BLaER1 treated with 17β-estradiol and CSF1 and Interleukin-3, amounts not matched to agents 10 nM and 100 nM (cell line): ENCODE results near the gene GPR108.
A peak's percentile ranks its signal among the peaks of the same experiment; 100 is the strongest.

ENCODE experiments used
- H3K27ac ChIP-seq, 11 experiments: shearing (Covaris generic); formaldehyde crosslinking; 2 replicates each; pipeline ENCODE4 v1.8.1; 2022
- H3K27me3 ChIP-seq, 11 experiments: shearing (Covaris generic); formaldehyde crosslinking; 2 replicates each; pipeline ENCODE4 v1.8.1; 2022
- H3K36me3 ChIP-seq, 11 experiments: shearing (Covaris generic); formaldehyde crosslinking; 2 replicates each; pipeline ENCODE4 v1.8.1; 2022
- H3K4me1 ChIP-seq, 10 experiments: shearing (Covaris generic); formaldehyde crosslinking; 2 replicates each; pipeline ENCODE4 v1.8.1; 2022
- H3K4me2 ChIP-seq, 11 experiments: shearing (Covaris generic); formaldehyde crosslinking; 2 replicates each; pipeline ENCODE4 v1.8.1; 2022
- H3K4me3 ChIP-seq, 10 experiments: shearing (Covaris generic); formaldehyde crosslinking; 2 replicates each; pipeline ENCODE4 v1.8.1; 2022
- H3K9ac ChIP-seq, 11 experiments: shearing (Covaris generic); formaldehyde crosslinking; 2 replicates each; pipeline ENCODE4 v1.8.1; 2022
- H3K9me3 ChIP-seq, 11 experiments: shearing (Covaris generic); formaldehyde crosslinking; replicated peaks in 1 of 11; 2 replicates each; pipeline ENCODE4 v1.8.1; 2022
- H4K20me1 ChIP-seq, 11 experiments: shearing (Covaris generic); formaldehyde crosslinking; 2 replicates each; pipeline ENCODE4 v1.8.1; 2022
- Cebpa-rat ChIP-seq, 11 experiments: shearing (Covaris generic); IDR thresholded peaks; 2 replicates each; pipeline ENCODE4 v1.8.1; 2022

Gene GPR108

DNA sequence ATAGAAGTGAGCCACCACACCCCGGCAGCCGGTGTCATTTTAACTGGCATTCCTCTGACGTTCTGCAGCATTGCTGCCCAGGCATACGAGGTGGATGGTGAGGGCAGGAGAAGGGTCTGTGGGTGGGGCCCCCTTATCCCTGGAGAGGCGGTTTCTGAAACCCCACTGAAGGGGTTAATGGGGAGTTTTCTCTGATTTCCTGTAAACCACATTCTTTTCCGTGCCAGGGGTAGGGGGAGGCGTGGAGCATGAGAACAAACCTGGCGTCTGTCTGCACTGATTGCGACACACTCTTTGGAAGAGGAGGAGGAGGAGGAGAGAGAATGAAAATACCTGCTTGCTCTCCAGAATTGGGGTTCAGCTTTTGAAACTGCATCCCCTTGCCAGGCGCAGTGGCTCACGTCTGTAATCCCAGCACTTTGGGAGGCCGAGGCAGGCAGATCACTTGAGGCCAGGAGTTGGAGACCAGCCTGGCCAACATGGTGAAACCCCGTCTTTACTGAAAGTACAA is 14.2 kb downstream of the GPR108 start:
- Histone ChIP-seq H3K27me3 (no peaks in the 10 kb centered on the region), H3K9me3 (no peaks in the 10 kb centered on the region; a peak in 1 of 22 replicates), H3K27ac (peak overlapping the region in 9 of 11 experiments; percentile 53 to 77 (median 72); a peak in 18 of 22 replicates), H4K20me1 (peaks cover 0 to 2% (median 0%) of the 10 kb centered on the region in 11 experiments; a peak in 3 of 22 replicates), H3K36me3 (peaks cover 0 to 8% (median 0%) of the 10 kb centered on the region in 11 experiments; a peak in 8 of 22 replicates), H3K4me2 (peak overlapping the region; percentile 75 to 95 (median 90)), H3K4me3 (peak overlapping the region in 3 of 10 experiments; percentile 40 to 44 (median 44); a peak in 7 of 20 replicates), H3K9ac (peak overlapping the region in 9 of 11 experiments; percentile 31 to 55 (median 46); a peak in 14 of 22 replicates), H3K4me1 (peaks cover 64 to 96% (median 81%) of the 10 kb centered on the region in 10 experiments)
- peak in 8 of 11 experiments; percentile 18 to 81 (median 60); a peak in 10 of 22 replicates for TF ChIP-seq Cebpa-rat (IDR thresholded peaks at IDR 0.05)

DNA sequence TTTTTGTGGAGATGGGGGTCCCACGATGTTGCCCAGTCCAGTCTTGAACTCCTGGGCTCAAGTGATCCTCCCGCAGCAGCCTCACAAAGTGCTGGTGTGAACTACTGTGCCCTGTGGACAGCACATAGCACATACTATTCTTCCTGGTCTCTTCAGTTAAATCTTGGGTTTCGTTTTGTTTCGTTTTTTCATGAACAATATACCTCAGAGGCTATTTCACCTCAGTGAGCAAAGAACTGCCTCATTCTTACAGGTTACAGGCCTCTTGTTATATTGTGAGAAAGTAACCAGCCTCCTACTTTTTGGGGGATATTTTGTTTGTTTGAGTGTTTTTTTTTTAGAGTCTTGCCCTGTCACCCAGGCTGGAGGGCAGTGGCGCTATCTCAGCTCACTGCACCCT is 15.6 kb downstream of the GPR108 start:
- Histone ChIP-seq H3K9ac (peak overlapping the region in 8 of 11 experiments; percentile 6 to 68 (median 40); a peak in 10 of 22 replicates), H3K4me1 (peaks cover 56 to 82% (median 71%) of the 10 kb centered on the region in 10 experiments), H3K9me3 (no peaks in the 10 kb centered on the region), H3K36me3 (peaks cover 0 to 22% (median 5%) of the 10 kb centered on the region in 11 experiments; a peak in 11 of 22 replicates), H3K4me2 (peak overlapping the region; percentile 75 to 95 (median 90)), H4K20me1 (peaks cover 0 to 11% (median 0%) of the 10 kb centered on the region in 11 experiments; a peak in 3 of 22 replicates), H3K27ac (peak overlapping the region in 9 of 11 experiments; percentile 62 to 77 (median 72); a peak in 17 of 22 replicates), H3K4me3 (no peak overlapping the region), H3K27me3 (no peaks in the 10 kb centered on the region)
- no peak for TF ChIP-seq Cebpa-rat (IDR thresholded peaks at IDR 0.05)

DNA sequence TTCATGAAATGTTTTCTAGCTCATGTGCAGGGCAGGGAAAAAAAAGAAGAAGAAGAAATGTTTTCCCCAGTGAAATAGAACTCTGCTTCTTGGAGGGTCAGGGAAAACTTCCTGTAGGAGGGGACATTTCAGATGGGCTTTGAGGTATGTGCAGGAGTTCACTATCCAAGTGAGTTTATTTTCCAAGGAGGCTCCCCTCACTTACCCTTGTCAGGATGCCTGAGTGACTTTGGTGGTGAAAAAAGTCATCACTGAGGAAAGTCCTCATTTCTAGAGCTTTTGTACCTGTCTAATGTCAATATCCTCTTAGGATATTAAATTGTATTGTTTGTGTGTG is 16.3 kb downstream of the GPR108 start:
- peak overlapping the region in 4 of 10 experiments; percentile 58 to 70 (median 62); a peak in 7 of 20 replicates for H3K4me3 ChIP-seq
- H3K4me1 ChIP-seq = peaks cover 56 to 76% (median 70%) of the 10 kb centered on the region in 10 experiments
- H4K20me1 ChIP-seq = peaks cover 0 to 16% (median 0%) of the 10 kb centered on the region in 11 experiments; a peak in 3 of 22 replicates
- H3K4me2 ChIP-seq = peak overlapping the region; percentile 75 to 95 (median 90)
- no peaks in the 10 kb centered on the region for H3K27me3 ChIP-seq
- TF ChIP-seq Cebpa-rat (IDR thresholded peaks at IDR 0.05) = no peak
- peak overlapping the region in 10 of 11 experiments; percentile 53 to 77 (median 72); a peak in 20 of 22 replicates for H3K27ac ChIP-seq
- H3K9ac ChIP-seq = peak overlapping the region in 8 of 11 experiments; percentile 50 to 72 (median 67); a peak in 11 of 22 replicates
- no peaks in the 10 kb centered on the region for H3K9me3 ChIP-seq
- H3K36me3 ChIP-seq = peaks cover 0 to 29% (median 5%) of the 10 kb centered on the region in 11 experiments; a peak in 11 of 22 replicates

DNA sequence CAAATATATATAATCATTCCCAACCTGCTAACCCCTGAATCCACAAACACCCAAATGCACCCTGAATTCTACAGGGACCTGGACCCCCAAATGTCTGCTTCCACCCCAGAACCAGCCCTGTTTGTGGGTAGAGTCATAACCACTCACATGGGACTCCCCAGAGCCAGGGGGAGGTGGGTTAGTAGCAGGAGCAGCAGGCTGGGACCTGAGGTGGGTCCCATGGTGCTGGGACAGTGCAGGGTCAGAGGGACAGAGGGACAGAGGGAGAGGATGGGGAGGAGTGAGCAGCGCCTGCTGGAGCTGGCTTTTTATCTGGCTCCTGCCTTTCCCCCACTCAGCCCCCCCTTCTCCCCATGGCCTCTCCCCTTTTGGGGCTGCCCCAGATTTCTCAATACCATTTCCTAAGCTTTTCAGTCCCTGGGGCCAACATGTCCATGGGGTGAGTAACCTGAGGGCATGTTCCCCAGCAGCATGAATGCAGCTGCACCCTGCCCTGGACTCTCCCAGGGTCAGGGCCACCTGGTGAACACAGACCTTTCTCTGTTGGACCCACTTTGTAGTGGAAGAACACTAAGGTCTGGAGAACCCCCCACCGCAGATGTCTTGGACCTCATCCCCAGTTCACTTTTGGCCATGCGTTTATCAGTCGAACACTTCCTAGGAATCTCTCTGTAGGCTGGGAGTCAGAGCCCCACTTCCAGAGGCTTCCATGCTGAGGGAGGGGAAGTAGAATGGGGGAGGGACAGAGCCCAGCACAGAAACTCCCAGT is 16.8 kb downstream of the GPR108 start, which contains the start of gene C3:
C3 (minus strand) TSS at position 282 of the 769 bp plus-strand sequence; CDS start at position 221, 61 bp downstream.
- H3K9me3 ChIP-seq = no peaks in the 10 kb centered on the region
- H4K20me1 ChIP-seq = peaks cover 0 to 19% (median 0%) of the 10 kb centered on the region in 11 experiments; a peak in 3 of 22 replicates
- H3K4me1 ChIP-seq = peaks cover 56 to 70% (median 65%) of the 10 kb centered on the region in 10 experiments
- peak within 1 kb of the TSS in 10 of 11 experiments; percentile 53 to 77 (median 72); a peak in 21 of 22 replicates for H3K27ac ChIP-seq
- H3K9ac ChIP-seq = peak within 1 kb of the TSS in 10 of 11 experiments; percentile 22 to 72 (median 65); a peak in 15 of 22 replicates
- peaks cover 0 to 33% (median 5%) of the 10 kb centered on the region in 11 experiments; a peak in 11 of 22 replicates for H3K36me3 ChIP-seq
- peak within 1 kb of the TSS; percentile 75 to 95 (median 90) for H3K4me2 ChIP-seq
- H3K27me3 ChIP-seq = no peaks in the 10 kb centered on the region
- peak in 4 of 11 experiments; percentile 27 to 63 (median 44); a peak in 6 of 22 replicates for TF ChIP-seq Cebpa-rat (IDR thresholded peaks at IDR 0.05)
- peak within 1 kb of the TSS in 8 of 10 experiments; percentile 28 to 70 (median 53); a peak in 16 of 20 replicates for H3K4me3 ChIP-seq

DNA sequence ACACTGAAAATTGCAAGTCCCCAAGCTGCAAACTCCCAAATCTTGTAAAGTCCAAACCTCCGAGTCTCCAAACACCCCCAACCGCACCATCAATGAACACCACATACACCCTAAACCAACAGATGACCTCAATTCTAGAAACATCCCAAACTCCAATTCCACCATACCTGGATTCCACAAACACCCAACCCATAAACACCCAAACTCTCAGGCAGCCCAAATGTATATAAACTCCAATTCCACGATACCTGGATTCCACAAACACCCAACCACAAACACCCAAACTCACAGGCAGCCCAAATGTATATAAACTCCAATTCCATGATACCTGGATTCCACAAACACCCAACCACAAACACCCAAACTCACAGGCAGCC is 17.4 kb downstream of the GPR108 start:
- Histone ChIP-seq H3K27me3 (no peaks in the 10 kb centered on the region), H4K20me1 (peaks cover 0 to 23% (median 0%) of the 10 kb centered on the region in 11 experiments; a peak in 3 of 22 replicates), H3K4me3 (peak overlapping the region in 8 of 10 experiments; percentile 28 to 70 (median 53); a peak in 16 of 20 replicates), H3K4me2 (peak overlapping the region; percentile 75 to 95 (median 90); a peak in 21 of 22 replicates), H3K36me3 (peaks cover 0 to 33% (median 5%) of the 10 kb centered on the region in 11 experiments; a peak in 11 of 22 replicates), H3K27ac (peak overlapping the region in 10 of 11 experiments; percentile 53 to 77 (median 72); a peak in 20 of 22 replicates), H3K9ac (peak overlapping the region in 10 of 11 experiments; percentile 22 to 72 (median 65); a peak in 14 of 22 replicates), H3K9me3 (no peaks in the 10 kb centered on the region), H3K4me1 (peaks cover 51 to 64% (median 59%) of the 10 kb centered on the region in 10 experiments)
- no peak for TF ChIP-seq Cebpa-rat (IDR thresholded peaks at IDR 0.05)

DNA sequence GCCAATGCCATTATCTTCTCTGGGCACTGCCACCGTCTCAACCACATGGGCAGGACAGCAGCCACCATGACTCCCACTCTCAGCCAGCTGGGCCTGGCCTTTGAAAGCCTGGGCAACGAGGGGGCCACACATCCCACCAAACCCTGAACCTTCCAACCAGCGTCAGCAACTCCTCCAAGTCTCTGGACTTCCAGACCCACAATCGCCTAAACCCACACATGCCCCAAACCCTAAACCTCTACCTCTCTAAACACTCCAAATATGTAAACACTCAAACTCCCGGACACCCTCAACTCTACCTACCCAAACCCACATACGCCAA is 17.9 kb downstream of the GPR108 start:
- TF ChIP-seq Cebpa-rat (IDR thresholded peaks at IDR 0.05) = no peak
- Histone ChIP-seq H3K4me1 (peaks cover 46 to 60% (median 54%) of the 10 kb centered on the region in 10 experiments), H3K4me3 (peak overlapping the region in 7 of 10 experiments; percentile 46 to 70 (median 58); a peak in 13 of 20 replicates), H3K27me3 (no peaks in the 10 kb centered on the region), H3K27ac (peak overlapping the region in 8 of 11 experiments; percentile 62 to 77 (median 72); a peak in 15 of 22 replicates), H3K4me2 (peak overlapping the region in 10 of 11 experiments; percentile 75 to 95 (median 90); a peak in 18 of 22 replicates), H3K9ac (peak overlapping the region in 6 of 11 experiments; percentile 33 to 72 (median 68); a peak in 8 of 22 replicates), H4K20me1 (peaks cover 0 to 28% (median 0%) of the 10 kb centered on the region in 11 experiments; a peak in 3 of 22 replicates), H3K9me3 (no peaks in the 10 kb centered on the region), H3K36me3 (peaks cover 0 to 33% (median 5%) of the 10 kb centered on the region in 11 experiments; a peak in 11 of 22 replicates)

DNA sequence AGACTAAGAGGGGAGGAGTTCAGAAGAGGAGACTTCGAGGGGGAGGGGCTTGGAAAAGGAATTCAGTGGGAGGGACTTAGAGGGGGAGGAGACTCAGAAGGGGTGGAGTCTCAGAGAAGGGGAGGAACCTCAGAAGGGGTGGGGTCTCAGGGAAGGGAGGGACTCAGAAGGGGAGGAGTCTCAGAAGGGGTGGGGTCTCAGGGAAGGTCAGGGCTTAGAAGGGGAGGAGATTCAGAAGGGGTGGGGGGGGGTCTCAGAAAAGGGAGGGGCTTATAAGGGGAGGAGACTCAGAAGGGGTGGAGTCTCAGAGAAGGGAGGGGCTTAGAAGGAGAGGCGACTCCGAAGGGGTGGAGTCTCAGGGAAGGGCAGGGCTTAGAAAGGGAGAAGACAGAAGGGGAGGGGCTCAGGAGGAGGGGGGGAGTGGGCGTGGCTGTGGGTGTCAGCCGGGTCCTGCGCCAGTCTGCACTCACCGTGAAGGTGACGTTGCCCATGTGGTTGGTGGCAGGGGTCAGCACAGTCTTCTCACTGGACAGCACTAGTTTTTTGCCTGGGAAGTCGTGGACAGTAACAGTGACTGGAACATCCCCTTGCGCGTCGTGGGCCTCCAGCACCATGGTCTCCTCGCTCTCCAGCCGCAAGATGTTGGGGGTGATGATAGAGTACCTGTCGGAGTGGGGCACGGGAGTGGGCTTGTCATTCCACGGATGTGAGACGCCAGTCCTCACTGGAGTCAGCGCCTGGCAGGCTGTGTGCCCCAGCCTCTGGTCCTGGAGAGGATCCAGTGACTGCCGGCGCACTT is 18.4 kb downstream of the GPR108 start:
- peak overlapping the region in 5 of 11 experiments; percentile 50 to 72 (median 69); a peak in 7 of 22 replicates for H3K9ac ChIP-seq
- H3K4me2 ChIP-seq = peak overlapping the region in 9 of 11 experiments; percentile 84 to 95 (median 90); a peak in 18 of 22 replicates

More for the DNA sequence above, 18.4 kb downstream of the GPR108 start:
- TF ChIP-seq Cebpa-rat (IDR thresholded peaks at IDR 0.05) = no peak
- Histone ChIP-seq H3K27ac (peak overlapping the region in 8 of 11 experiments; percentile 62 to 77 (median 72); a peak in 14 of 22 replicates), H3K9me3 (no peaks in the 10 kb centered on the region), H4K20me1 (peaks cover 0 to 34% (median 0%) of the 10 kb centered on the region in 11 experiments; a peak in 3 of 22 replicates), H3K27me3 (no peaks in the 10 kb centered on the region), H3K4me1 (peaks cover 40 to 54% (median 49%) of the 10 kb centered on the region in 10 experiments), H3K36me3 (peaks cover 0 to 33% (median 5%) of the 10 kb centered on the region in 11 experiments; a peak in 11 of 22 replicates), H3K4me3 (peak overlapping the region in 7 of 10 experiments; percentile 46 to 70 (median 58); a peak in 11 of 20 replicates)
